GM12872 (cell line): ENCODE measurements around the gene ALG10.

ENCODE experiments used
- TF ChIP-seq, protein P1 (sequence below): IDR thresholded peaks from 3 replicates; pipeline ENCODE4 v1.5.1; 2011; ENCODE audit warnings: low read depth, mild to moderate bottlenecking, low read length, moderate library complexity; ENCODE audit not compliant: insufficient read depth

ALG10 gene

DNA sequence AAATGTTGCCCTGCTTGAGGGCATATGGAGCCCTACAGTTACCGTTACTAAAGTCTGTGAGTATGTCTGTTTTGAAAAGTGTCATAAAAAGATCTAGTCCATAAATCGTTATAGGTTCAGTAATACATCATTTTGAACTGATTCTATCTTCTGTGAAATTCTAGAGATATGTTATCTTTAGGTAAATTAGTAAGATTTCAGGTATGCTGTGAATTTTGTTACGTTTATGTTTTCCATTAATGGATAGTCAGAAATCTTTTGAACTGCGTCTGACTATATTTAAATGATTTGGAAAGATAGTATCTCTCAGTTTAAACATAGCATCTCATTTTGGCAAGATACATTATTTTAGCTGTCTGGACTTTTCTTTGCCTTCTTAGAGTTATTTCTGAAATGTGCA lies 8.3 kb downstream of the ALG10 start:
- TF ChIP-seq, protein P1, sequence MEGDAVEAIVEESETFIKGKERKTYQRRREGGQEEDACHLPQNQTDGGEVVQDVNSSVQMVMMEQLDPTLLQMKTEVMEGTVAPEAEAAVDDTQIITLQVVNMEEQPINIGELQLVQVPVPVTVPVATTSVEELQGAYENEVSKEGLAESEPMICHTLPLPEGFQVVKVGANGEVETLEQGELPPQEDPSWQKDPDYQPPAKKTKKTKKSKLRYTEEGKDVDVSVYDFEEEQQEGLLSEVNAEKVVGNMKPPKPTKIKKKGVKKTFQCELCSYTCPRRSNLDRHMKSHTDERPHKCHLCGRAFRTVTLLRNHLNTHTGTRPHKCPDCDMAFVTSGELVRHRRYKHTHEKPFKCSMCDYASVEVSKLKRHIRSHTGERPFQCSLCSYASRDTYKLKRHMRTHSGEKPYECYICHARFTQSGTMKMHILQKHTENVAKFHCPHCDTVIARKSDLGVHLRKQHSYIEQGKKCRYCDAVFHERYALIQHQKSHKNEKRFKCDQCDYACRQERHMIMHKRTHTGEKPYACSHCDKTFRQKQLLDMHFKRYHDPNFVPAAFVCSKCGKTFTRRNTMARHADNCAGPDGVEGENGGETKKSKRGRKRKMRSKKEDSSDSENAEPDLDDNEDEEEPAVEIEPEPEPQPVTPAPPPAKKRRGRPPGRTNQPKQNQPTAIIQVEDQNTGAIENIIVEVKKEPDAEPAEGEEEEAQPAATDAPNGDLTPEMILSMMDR = no peak

DNA sequence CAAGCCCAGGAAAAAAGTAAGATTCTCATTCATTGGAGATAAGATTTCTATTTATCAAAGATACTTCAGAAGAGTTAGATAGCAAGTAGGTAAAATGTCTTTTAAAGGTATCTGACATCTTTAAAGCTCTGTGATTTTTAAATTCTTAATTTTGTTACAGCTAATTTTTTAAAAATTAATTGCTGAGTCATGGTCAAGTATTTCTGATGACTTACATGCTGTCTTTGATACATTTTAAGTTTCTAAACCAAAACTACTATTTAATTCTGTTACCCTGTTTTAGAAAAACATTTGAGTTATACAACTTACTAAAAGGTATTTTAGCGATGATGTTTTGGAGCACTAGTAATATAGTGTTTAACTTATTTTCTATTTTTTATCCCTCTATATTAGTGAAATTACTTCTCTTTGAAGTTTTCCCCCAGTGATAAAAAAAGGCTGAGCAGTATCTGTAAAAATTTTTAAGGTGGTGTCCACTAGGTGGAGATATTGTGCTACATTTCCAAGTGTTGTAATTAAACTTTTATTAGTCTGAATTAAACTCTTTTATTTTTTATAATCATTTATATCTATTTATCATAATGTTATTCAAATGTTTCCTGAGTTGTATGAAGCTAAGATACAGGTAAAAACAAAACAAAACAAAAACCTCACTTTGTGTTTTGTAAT lies 11.5 kb downstream of the ALG10 start:
- TF ChIP-seq, protein P1 = peak; percentile 32; the same call in 2 of the 3 replicates

DNA sequence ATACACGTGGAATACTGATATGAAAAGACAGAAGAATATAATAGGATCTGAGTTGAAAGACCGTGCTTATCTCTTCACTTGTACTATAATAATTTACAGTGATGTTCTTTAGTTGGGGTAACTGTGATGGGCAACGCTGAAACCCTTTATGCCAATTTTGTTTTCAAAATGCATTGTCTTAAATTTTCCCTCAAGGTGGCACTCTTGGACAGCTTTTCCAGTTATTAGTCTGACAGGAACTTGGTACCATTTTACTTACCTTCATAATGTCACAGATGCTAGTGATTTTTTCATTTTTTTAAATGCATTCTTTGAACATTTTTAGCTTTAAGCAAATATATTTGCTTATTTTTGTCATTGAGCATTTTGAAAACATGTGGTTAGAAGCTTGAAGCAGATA lies 16.1 kb downstream of the ALG10 start:
- TF ChIP-seq, protein P1 = 0 out of 3 replicates have a peak, but pooled peaks have one; percentile 1

DNA sequence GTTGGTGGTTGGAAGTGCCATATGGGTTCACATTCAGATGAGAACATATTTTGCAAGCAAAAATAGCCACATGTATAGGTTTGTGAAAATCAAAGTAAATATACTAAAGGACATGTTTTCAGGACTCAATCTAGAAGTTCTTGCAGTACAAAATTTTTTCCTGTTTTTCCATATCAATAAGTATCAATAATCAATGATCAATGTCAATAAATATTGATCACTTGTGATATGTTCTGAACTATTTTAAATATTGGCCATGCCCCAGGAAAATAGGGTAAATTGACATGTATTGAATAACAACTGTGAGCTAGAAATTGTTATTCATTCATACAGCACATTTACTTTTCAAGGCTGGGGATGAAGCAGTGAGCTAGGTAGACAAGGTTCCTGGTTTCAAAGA lies 24.3 kb downstream of the ALG10 start:
- TF ChIP-seq, protein P1 = no peak

DNA sequence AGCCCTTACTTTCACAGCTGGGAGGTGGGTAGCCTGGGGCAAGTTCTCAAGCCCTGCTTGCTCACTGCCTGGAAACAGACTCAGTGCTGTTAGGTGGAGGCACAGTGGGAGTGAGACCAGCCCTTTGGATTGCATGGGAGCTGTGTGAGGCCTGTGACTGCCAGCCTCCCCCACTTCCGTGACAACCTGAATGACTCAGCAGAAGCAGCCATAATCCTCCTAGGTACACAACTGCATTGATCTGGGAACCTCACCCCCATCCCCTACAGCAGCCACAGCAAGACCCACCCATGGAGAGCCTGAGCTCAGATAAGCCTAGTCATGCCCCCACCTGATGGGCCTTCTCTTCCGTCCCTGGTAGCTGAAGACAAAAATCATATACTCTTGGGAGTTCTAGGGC lies 26.4 kb downstream of the ALG10 start:
- TF ChIP-seq, protein P1 = no peak

DNA sequence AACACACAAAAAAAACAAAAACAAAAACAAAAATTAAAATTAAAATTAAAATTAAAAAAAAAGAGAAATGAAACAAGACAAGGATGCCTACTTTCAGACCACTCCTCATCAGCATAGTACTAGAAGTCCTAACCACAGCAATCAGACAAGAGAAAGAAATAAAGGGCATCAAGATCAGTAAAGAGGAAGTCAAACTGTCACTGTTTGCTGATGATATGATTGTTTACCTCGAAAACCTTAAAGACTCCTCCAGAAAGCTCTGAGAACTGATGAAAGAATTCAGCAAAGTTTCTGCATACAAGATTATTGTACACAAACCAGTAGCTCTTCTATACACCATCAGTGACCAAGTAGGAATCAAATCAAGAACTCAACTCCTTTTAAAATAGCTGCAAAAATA lies 29.2 kb downstream of the ALG10 start:
- TF ChIP-seq, protein P1 = no peak

DNA sequence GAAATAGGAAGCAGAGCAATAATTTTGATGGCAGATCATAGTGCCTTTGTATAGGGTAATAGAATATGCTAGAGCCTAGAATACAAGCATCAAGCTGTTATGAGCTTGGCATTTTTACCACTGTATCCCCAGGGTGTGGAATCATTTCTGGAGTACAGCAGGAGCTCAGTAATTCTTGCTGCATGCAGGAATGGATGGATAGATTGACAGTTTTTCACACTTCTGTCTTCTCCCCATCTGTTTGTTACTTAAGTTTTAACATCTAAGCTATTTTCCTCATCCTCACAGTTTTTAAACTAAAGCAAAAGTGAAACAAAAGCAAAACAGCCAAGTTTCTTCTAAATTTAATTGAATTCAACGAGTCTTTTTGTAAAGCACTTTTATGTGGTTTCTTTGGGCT lies 32.6 kb downstream of the ALG10 start:
- TF ChIP-seq, protein P1 = no peak
